NCI-H146 treated with DMSO at 0.1 percent for 48 hours (cell line): ENCODE measurements around the gene TSKU.
A peak's percentile ranks its signal among the peaks of the same experiment; 100 is the strongest.

Experiments used
- DNase-seq: peaks from one replicate; lab custom pipeline; 2025; ENCODE audit not compliant: unreplicated experiment; lab: John Stamatoyannopoulos, UW

TSKU gene

DNA sequence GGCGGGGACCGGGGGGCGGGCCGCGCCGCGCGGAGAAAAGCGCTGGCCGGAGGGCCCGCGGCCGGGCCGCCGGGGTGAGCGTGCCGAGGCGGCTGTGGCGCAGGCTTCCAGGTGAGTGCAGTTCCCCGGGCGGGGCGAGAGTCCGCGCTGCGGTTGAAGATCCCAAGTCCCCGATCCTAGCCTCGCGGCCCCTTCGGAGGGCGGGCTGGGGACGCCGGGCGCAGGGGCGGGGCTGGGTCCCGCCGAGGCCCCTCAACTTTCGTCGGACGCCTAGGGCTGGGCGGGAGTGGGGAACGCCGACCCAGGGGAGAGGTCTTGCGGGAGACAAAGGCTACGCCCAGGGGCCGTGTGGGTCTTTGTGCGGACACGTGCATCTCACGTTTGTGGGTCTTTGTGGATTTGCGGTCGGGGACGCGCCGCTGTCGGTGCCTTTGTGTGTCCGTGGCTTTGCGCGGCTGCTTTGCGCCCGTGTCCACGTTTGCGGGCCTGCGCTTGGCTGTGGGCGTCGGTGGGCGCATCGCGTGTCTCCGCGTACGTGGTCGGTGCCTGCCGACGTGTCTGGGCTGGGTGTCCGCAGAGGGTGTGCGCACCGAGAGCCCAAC is at the start of gene TSKU:
Gene TSKU (plus strand): TSS at position 63 of the 602 bp plus-strand sequence. CDS start 12,261 bp downstream, outside the sequence.
- no peak for DNase-seq

DNA sequence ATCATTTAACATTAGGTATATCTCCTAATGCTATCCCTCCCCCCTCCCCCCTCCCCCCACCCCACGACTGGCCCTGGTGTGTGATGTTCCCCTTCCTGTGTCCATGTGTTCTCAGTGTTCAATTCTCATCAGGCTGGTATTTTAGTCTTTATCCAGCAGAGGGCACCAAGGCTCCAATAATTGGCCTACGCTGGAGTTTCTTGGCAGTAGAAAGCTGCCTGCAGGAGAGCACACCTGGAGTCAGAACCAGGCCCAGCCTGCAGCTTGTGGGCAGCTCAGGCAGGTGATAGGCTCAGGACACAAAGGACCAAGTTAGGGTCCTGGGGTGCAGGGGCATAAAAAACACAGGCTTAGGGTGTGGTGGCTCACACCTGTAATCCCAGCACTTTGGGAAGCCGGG is 49.2 kb upstream of the TSKU start:
- peak; percentile 43 for DNase-seq

GRCh38 chr11:76734456-76735420 is 48.4 kb upstream of the TSKU start:
- DNase-seq: no peak

DNA sequence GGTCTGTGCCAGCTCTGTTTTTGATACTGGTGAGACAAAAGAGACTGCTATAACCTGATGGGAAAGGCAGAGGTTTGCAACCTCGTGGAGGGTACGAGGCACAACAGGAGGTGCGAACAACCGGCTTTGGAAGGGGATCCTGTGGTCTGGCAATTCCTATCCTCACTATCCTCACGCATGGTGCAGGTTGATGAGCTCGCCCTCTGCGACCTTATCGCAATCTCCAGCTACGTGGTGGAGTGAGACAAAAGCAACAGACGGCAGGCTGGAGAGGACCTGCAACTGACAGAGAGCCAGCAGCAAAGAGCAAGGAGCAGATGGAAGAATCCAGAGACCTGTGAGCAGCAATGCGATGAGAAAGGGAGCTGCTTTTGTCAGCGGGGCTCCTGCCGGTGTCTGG is 47.3 kb upstream of the TSKU start:
- no peak for DNase-seq

GRCh38 chr11:76736266-76736665 is 46.9 kb upstream of the TSKU start:
- no peak for DNase-seq

DNA sequence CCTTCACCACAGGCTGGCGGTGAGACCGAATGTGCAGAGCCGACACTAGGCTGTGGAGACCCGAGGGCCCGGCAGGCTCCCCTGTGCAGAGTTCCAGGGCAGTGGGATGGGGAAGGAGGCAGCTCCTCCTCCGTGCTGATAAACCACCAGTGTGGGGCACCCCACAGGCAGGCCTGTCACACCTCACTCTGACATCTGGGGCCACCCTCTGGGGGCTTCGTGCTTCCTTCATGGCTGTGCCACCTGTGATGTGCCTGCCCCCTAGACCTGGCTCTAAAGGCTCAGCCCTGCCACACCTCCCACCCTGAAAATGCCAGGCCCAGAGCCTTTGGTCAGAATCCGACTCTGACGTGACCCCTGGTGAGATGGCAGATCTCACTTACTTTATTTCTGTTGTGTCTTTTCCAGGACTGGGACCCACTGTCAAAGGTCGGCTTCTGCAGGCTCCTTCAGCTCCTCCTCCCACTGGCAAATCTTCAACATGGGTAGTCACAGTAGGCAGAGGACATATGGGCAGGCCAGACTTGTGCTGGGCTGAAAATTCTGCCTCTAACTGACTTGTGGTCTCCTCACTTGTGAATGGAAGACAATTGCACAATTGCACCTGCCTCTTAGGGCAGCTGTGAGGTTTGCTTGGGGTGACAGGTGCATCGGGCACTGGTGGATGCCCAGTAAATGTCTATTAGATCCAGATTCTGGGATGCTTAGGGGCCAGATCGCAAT is 46.2 kb upstream of the TSKU start:
- peak; percentile 32 for DNase-seq

GRCh38 chr11:76738618-76739240 is 44.4 kb upstream of the TSKU start:
- no peak for DNase-seq

- no peak for DNase-seq
Measured at GRCh38 chr11:76739798-76740197, 43.4 kb upstream of the TSKU start.

DNA sequence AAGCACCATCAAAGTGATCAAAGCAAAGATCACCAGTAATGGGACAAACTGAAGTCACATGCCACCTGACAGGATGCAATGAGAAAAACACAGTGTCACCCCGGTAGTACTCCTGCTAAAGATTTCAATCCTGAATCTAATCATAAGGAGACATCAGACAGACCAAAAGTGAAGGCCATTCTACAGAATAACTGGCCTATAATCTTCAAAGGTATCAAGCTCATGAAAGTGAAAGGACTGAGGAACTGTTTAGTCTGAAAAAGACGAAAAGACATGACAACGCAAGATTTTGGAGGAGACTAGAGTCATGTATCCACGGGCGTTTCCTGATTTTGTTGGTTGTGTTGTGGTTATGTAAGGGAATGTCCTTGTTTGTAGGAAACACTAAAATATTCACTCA is 42.4 kb upstream of the TSKU start:
- DNase-seq: no peak

DNA sequence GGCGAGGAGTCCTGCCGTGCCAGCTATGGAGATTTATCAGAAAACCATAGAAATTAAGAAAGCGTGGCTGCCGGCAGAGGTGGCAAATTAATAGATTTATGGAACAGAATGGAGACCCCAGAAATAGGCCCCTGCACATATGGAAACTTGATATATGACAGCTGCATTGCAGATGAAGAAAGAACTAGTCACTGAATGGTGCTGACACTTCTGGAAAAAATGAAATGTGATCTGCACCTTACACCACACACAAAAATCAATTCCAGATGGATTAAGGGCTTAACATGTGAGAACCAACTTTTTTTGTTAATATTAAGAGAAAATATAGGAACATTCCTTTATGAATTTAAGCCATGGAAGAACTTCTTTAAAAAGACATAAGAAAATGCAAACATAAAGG is 40.3 kb upstream of the TSKU start:
- DNase-seq: no peak

DNA sequence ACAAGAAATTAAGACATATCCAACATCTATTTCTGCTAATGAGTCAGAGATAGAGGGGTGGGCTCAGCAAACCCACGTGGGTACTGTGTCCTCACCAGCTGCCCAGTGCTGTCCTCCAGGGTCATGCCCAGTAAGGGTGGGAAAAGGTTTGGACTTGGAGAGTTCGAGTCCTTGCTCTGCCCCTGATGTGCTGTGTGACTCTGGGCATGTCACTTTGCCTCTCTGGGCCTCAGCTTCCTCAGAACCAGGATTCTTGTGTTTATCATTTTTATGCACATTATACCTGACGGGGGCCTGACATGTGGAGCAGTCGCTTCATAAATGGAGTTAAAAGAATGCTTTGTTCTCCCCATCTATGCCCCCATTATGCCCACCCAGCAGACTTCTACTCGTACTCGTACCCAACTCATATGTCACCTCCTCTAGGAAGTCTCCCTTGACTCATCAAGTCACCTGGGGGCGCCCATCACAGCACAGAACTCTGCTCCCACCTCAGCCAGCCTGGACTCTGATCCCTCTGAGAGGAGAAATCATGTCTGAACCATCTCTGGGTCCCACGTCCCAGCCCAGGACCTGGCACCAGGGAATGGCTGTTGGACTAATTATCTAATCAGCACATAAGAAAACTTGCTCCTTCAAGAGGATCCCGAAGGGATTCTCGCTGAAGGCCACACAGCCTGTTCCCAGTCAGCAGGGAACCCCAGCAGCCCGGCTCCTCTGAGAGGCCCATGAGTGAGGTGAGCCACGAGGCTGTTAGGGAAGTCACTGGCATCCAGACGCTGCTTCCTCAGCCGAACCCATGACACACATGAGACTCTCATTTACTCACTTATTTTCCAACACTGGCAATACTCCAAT is 38.7 kb upstream of the TSKU start:
- DNase-seq: no peak

DNA sequence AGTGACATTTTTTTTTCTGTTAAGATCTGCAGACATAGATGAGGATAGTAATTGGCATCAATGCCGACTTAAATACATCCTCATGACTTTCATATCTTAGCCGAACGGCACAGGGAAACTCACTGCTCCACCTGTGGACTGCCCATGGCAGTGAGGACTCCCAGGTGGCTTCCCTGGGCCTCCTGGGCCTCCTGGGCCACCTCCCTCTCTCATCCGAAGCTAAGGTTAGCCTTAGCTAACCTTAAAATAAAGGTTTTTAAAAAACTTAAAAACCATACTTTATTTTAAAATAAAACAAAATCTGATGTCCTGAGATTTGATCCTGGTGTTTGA is 38.1 kb upstream of the TSKU start:
- no peak for DNase-seq

GRCh38 chr11:76745561-76746207 is 37.5 kb upstream of the TSKU start:
- no peak for DNase-seq

DNA sequence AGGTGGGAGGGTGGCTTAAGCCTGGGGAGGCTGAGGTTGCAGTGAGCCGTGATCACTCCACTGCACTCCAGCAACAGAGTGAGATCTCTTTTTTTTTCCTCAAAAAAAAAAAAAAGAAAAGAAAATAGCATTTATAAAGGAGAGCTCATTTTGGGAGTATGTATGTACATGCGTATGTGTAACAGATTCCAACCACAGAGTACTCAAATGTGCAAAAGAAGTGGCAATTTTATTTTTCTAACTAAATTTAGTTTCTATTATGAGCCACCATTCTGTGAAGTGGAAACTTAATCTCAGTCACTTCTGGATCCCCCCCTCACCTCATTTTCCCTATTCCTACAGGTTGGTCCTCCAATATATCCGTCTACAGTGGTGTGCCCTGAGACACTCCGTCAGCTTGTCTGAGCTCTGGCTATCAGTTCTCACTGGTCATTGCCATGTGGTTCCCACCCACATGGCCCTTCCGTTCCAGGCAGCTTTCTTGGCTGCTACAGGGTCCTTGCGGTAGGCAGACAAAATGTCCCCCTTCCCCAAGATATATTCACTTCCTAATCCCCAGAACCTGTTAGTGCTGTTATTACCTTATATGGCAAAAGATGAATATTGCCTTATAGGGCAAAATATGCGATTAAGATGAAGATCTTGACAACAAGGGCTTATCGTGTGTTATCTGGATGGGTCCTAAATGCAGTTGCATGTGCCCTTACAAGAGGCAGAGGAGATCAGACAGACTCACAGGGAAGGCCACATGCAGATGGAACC is 35.8 kb upstream of the TSKU start:
- no peak for DNase-seq

GRCh38 chr11:76747915-76748860 is 35.0 kb upstream of the TSKU start:
- DNase-seq: no peak

DNA sequence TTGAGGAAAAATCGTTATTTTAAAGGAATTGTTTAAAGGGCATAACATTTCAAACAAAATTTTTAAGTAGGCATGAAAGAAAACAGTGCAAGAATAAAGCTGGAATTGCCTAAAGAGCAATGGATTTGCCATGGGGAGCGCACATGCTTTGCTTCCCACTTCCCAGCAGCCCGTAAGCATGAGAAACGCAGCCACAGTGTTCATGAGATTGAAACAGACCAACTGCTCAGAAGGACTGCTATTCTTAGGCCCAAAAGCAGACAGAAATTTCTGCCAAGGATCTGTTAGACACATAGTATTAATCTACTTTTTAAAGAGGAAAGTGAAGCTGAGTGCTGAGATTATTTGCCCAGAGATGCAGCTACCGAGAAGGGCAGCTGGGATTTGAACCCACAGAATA is 34.2 kb upstream of the TSKU start:
- DNase-seq: no peak

GRCh38 chr11:76750067-76750466 is 33.1 kb upstream of the TSKU start:
- DNase-seq: no peak

GRCh38 chr11:76750746-76751145 is 32.4 kb upstream of the TSKU start:
- DNase-seq: no peak
